Stimulated activated CD8-positive, alpha-beta memory T cell treated with anti-CD3 and anti-CD28 coated beads, Interleukin-7, amount 100 ng/mL, for 48 hours (primary cell): Measurements from ENCODE around the gene ARHGEF3.

Experiments
- DNase-seq, 2 donors: peaks; one replicate each; pipeline ENCODE4 v3.0.0-alpha.2; 2020; ENCODE audit warnings: low read depth in 1 of 2; ENCODE audit errors: extremely low read depth in 1 of 2

Gene ARHGEF3

DNA sequence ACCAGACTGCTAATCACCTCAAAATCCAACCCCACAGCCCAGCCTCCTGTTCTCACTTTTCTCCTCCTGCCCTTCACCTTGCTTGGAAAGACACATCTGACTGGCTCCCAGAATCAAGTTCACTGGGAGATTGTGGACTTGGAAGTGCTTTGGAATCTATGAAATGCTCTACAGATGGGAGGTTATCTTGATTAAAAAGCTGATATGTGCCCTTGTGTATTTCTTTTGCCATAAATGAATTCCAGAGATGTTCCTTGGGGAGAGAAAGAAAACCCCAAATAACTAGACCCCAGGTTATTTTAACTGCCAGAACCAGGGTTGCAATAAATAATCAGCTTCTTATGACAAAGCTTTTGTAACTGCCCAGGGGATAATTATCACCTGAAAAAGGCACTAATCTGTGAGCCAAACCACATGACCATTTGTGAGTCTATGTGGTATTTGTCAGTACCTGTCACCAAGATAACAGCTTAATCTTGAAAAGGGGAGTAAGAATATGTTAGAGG lies 21.7 kb upstream of the ARHGEF3 start:
- DNase-seq = no peak

DNA sequence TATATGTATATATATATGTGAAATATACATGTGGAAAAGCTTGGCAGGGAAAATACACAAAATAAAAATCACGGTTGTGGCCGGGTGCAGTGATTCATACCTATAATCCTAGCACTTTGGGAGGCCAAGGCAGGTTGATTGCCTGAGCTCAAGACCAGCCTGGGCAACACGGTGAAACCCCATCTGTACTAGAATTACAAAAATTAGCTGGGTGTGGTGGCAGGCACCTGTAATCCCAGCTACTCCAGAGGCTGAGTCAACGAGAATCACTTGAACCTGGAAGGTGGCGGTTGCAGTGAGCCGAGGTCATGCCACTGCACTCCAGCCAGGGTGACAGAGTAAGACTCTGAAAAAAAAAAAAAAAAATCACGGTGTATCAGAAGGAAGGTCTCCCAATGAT lies 20.8 kb upstream of the ARHGEF3 start:
- DNase-seq = no peak

DNA sequence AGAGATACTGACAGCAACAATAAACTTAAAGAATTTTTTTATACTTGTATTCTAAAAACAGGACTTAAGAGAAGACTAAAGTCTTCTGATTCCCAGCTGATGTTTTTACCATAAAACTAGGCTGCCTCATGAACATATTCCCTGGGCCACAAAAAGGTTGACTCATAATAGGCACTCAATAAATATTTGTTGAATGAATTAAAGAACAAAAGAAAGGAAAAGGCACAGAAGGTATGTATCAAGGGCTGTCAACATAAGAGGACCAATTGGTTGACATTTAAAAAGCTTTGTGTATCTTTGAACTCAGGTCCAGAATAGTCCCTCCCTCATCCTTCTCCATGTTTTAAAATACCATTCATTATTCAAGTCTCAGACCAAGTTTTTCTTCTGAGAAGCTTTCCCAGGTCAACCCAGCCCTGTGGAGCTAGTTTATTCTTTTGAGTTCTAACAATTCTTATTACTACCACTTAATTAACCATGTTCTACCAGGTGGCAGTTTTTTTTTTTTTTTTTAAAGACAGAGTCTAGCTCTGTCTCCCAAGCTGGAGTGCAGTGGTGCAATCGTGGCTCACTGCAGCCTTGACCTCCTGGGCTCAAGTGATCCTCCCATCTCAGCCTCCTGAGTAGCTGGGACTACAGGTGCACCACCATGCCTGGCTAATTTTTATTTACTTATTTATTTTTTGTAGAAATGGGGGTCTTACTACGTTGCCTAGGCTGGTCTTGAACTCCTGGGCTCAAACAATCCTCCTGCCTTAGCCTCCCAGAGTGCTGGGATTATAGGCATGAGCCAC lies 17.5 kb upstream of the ARHGEF3 start:
- DNase-seq = no peak

DNA sequence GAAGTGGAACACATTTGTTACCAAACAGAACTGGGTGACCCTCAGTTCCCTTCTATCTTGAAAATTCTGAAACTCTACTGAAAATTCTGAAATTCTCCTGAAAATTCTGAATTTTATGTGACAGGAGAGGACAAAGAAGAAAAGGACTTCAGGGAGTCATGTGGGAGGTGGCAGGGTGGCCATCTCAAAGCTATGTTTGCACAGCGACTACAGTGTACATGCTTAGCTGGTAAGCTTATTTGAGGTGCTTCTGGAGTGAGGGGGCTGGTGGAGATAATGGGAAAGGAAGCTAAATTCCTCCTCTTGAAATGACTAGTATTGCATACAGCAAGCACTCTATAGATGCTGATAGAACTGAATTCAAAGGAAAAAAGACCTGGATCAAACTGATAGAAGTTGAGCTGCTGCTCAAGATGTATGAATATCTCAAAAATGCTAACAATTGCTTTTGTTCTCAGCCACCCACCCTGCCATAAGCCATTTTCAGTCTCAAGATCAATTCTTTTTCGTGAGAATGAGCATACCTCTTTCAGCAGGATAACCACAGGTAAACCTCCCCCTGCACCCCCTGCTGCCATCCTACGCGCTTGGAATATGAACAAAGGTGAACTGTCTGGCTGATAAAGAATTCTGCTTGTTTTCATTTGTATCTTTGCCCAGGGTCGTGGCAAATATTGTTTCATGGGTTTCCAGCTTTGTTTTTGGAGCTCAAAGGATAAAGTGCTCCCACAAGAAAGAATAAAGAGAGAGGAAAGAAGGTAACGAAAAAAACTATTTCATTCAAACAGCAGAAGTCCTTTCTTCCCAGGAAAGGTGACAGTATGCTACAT lies 16.6 kb upstream of the ARHGEF3 start:
- no peak for DNase-seq

DNA sequence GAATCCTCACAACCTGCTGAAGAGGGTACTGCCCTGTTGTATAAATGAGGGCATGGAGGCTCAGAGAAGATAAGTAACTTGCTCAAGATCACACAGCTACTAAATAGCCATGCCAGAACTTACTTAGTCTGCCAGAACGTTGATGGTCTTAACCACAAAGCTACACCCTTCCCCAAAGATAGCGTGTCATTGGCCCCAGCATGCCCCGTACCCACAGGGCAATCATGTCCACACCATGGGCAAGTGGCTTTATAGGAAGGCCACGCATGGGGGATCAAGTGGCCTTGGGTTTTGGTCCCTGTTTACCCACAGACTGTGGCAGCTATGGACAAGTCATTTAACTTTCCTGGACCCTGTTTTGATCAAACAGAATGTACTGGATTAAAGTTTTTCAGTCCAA lies 15.9 kb upstream of the ARHGEF3 start:
- DNase-seq = no peak

DNA sequence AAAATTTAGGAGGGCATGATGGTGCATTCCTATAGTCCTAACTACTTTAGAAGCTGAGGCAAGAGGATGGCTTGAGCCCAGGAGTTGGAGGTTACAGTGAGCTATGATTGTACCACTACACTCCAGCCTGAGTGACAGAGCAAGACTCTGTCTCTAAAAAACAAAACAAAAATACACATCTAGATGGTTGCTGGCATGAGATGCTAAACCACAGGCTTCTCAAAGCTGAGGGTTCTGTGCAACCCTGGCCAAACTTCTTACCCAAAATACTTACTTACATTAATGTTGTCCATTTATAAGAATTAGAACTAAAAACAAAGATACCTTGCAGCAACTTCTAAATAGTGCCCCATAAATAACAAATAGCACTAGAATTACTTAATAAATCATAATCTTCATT lies 14.3 kb upstream of the ARHGEF3 start:
- no peak for DNase-seq

DNA sequence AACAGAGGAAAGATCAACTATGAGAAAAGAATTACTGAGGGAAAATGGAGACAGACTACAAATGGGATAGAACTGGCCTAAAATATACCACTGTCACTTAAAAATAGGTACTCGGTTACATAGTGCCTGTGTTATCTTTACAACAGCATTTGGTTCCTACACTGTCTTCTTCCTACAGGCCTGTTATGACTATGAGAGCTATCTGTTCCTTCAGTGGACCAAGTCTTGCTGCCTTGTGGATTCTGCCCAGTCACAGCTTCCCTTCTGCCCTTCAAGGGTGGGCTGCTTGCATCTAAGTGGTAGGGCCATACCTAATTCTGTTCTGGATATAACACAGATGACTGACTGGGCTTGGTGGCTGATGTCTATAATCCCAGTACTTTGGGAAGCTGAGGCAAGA lies 13.8 kb upstream of the ARHGEF3 start:
- no peak for DNase-seq

DNA sequence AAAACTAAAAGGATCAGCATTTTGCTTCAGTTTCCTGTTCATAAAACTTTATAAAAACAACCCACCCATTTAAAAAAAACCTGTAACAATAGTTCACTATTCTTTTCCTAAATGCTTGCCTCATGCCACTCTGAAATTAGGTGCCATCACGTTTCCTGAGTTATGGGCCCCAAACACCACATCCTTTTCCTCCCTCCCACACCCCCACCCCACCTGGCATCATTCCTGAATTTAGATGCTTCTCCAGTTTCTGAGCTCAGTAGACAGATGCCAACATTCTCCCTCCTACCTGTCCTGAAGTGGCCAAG lies 11.9 kb upstream of the ARHGEF3 start:
- DNase-seq = no peak

DNA sequence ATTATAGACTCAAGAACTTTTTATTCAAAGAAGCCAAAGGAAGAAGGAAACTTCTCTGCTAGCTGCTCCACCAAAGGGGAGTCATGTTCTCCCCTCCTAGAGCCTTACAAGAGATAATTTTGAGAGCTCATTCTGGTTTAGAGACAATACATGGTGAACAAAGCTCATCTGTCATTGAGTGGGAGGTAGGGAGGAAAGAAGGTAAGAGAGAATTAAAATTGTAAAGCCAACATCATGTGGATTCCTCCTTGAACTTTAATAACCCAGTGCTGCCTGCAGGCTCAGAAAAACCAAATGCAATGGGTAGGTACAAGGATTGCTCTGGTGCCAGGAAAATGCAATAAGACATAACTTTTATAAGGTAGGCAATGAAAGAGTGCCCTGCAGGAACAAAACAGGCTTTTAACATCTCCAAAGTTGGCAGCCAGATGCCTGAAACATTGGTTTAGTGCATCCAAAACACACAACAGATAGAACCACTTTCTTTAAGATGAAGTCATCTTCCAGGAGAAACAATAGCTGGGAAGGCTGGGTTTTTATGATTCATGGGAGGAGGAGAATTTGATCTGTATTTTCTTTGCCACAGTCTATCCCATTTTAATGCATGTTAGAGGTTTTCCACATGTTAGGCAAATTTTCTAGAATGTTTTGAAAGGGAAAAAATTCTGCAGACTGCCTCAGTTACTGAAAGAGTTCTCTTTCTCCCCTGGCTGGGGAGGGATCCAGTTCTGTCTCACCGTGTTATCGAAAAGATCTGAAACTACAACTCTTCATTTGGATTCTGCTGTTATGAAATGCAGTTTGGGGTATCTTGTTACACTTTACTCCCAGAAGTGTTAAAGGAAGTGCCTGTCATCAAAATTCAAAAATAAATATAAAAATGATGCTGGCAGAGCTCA lies 11.3 kb upstream of the ARHGEF3 start:
- DNase-seq = no peak

DNA sequence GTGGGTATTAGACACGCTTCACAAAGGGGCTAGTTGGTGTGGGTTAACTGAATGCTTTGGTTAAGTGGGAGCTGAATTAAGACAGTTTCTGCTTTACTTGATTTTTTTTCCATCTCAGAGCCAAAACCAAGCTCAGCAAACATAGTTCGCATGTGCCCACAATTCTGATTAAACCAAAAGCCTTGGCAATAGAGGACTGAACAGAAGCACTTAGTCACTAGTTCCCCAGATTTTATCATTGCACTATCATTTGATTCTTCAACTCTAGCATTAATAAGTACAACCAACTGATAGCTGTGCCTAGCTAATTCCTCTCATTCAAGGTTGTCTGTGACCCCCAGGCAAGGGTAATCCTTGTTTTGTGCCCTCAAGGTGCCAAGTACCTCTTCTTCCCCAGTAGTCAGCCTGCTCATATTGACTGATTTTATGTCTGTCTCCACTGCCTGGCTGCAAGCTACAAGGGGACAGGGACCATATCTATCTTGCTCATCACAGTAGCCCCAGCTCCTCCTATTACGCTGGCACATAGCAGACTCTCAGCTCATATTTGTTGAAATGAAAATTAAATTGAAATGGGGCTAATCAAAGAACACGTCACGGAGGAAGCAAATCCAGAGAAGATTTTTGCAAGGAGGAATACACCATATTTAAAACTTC lies 9.9 kb upstream of the ARHGEF3 start:
- DNase-seq = no peak

DNA sequence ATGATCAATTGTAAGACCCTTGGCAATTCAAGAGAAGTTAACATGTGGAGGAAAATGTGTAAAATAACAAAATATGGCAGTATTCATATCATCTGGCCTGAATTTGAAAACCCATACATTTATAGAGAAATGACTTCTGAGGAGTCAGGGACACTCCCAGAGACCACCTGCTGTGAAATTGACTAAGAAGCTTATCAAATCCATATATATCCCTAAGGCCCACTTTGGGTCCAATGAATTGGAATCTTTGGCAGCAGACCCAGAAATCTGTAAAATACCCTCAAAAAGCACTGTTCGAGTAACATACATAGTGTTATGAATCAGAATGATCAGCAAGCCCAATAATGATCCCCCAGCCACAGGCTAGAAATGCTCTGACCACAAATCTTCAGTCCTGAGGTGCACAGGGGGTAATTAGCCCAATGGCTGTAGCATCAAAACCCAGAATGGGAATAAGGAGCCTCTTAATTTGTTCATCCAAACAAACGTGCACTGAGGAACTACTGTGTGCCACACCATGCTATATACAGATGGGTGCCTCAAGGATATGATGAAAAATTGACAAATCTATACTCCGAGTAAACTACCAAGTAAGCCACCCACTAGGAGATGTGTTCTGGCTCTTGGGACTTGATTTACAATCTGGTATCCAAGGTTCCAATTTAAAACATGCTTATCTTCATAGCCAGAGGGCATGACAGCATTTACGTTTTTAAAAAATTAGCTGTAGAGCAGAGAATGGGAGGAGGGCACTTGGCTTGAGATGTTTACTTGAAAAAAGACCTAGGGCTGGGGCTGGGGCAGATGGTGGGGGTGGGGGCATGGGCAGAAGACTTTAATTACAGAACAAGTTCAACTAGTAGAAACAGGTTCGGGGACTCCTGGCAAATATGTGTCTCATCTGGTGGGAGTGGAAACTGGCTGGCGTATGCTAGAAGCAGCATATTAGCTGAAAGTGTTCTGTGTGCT lies 9.1 kb upstream of the ARHGEF3 start:
- DNase-seq = no peak

DNA sequence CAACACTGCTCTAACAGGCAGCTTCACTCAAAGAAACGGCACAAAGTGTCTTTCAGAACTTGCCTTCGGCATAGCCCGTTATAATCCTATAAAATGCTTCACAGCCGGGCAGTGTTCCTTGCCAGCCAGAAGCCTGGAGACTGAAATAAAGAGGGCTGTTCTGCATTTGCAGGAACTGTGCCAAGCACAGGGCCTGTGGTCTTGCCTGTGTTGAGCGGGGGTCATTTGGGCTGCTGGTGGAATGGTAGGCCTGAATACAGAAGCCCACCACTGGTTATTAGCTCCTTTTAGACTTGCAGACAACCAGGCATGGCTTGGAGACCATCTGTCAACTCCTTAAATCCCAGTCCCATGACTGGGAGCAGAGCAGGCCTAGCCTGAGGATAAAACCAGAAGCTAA lies 4.7 kb upstream of the ARHGEF3 start:
- no peak for DNase-seq

DNA sequence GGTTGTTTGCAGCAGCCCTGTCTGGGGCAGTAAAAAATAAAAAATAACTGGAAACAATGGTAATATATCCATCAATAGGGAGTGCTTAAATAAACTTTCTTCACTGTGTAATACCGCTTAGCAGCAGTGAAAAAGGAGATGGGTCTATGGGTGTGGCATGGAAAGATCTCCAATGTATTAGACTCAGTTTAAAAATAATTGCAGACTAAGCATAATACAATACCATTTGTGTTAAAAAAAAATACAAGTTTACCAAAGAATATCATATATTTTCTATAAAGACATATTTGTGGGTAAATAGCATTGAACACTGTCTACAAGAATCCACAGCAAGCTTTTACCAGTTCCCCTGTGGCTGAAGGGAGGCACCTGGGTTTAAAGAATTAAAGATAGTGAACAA lies 1.0 kb upstream of the ARHGEF3 start:
- no peak for DNase-seq

DNA sequence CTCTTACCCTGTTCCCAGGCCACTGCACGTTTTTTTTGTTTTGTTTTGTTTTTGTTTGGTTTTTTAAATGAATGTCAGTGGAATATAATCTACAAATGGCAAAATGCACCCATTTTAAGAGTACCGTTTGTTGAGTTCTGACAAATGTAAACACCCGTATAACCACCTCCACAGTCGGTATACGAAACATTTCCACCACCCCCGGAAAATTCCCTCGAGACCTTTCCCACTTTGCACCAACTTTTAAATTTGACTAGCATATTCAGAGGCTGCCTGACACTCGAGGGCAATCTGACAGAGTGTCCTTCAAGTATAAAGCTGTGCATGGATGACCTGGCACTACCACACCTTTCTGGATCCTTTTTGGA lies 613 bp upstream of the ARHGEF3 start:
- DNase-seq = no peak

DNA sequence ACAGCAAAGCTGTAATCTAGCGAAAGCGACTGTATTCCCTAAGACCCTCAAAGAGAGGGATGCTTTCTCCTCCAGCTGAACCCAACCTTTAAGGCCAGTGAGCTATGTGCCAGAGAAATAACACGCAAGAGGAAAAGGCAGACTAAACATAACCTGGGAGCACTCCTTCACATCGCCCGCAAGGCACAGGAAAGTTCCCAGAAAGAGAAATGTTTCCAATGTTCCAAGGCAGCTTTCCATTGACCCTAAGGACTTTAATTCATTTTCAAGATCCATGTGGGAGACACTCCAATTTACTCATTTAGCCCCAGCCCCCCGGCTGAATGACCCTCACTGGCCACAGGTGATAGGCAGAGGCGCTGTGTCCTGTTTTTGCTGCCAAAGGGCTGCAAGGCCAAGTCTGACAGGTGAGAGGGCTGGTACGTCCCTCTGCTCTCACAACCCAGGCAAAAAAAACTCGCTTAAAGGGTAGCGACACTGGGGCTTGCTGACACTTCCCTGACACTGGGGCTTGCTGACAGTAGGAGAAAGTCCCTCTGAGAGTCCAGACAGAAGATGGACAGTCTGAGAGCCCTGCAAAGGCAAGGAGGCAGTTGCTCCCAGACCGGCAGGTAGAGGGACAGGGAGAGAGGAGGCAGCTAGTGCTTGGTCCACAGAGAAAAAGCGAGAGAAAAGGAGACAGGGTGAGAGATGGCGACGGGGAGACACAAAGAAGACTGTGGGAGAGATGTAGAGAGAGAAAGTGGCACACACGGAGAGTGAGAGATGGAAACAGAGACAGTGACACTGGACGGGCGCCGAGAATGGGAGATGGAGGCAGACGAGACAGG lies 702 bp downstream of the ARHGEF3 start:
- no peak for DNase-seq

DNA sequence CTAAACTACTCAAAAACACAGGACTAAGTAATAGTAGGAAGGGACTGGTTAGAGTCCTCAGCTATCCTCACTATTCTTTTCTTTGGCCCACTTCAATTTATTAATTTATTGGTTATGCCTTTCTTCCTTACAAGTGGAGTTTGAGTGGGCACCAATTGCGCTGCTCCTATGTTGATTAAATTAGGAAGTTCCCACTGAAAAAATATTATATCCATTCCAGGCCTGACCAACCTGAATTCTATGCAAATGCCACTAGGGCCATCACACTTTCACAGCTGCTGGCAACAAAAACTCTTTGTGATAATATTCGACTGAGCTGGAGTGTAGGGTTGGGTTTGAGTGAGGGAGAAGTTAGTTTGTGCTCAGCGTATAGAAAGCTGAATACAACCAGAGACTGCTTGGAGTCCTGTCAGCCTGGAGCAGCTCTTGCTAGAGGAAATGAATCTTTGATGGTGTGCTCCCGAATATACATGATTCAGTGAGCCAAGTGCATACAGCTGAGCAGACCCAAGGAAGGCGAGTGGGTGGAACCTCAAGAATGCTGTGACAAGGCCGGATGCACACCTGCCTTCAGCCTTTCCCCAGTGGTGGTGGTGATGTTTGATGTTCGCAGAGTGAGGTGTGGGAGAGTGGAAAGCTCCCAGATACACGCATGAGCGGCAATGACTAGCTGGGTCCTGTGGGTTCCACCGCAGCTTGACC lies 1.5 kb downstream of the ARHGEF3 start:
- DNase-seq = peak in 1 of 2 donors; percentile 78

DNA sequence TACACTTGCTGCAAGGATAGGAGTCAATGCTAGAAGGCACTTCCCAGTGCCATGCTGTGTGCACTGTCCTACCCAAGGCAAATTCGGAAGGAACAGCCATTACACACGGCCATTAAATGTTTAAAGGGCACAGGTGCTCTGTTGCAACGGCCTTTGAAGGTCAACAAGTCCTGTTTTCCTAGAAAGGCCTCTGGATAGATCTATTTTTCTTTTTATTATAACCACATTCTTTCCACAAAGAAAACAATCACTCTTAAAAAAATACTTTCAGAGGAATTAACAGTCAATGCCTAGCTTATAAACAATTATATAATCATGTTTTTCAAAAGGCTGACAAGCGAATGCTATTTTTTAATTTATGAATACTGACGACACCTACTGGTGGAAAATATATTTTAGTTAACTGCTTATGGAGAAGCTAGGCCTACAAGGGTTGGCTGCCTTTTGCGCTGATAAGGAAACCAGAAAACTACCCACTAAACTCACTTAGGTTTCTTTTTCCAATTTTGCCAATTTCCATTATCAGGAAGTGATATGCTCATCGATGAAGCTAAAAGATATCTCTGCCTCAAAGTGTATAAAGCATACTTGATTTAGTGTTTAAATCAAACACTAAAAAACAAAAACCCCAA lies 2.4 kb downstream of the ARHGEF3 start:
- DNase-seq = no peak

DNA sequence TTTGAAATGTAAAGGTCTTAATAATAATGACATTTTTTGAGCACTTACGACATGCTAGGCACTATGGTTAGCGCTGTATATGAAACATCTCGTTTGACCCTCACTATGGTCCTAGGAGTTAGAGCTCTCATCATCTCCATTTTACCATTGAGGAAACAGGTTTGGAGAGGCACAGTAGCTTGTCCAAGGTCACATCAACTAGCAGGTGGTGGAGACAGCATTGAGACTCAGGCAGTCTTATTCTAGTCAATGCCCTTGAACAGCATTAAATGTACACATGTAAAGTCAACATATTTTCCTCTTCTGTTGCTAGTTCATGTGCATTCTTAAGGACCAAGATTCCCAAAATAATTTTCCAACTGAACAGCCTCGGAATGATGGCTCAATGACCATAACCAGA lies 4.8 kb downstream of the ARHGEF3 start:
- DNase-seq = no peak
